Measurements from ENCODE around the gene LIF. TPM values are rescaled to one million over a fixed set of nuclear protein-coding genes. Genes with fewer than 3 reads are reported as not detected.

The LIF gene
- total RNA-seq, 4 donors from 2014 or later: 0.19 to 4.8 (median 1.6) TPM

DNA sequence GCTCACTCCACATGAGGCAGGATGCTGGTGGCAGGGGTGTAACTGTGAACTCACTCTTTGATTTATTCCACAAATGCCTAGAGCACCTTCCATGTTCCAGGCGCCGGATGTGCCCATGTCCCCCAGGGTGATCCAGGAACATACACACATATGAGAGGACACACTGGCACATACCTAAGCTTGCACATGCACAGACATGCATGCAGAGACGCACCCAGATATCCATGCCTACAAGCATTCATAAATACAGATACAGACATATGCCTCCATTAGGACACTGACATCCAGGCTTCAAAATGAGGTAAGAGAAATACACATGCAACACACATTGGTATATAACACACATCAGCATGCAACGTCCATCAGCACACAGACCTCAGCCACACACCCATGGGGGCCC, 15.6 kb upstream of the LIF start:
- WGBS: 88% methylated on average over 4 of the region's 4 CpGs
- Histone ChIP-seq H3K4me1 (peaks cover 5 to 14% (median 12%) of the 10 kb centered on the region in 4 donors), H3K4me3 (no peak overlapping the region), H3K9me3 (no peaks in the 10 kb centered on the region), H3K27me3 (peaks cover 0 to 4% (median 0%) of the 10 kb centered on the region in 4 donors), H3K36me3 (no peaks in the 10 kb centered on the region), H3K27ac (replicated peaks in 1 of 4) (no peak overlapping the region)
- DNase-seq (ENCODE audit: extremely low spot score): no peak
- intact Hi-C loops (cut with DNase I): loop anchor here (10.0 kb wide), 1 partner anchor 223 kb away; no protein-coding TSS in a partner anchor
- no peak for TF ChIP-seq EP300 (IDR thresholded peaks at IDR 0.05)
- no peak for TF ChIP-seq POLR2AphosphoS5 (IDR thresholded peaks at IDR 0.05)
- no peak for TF ChIP-seq POLR2A (IDR thresholded peaks at IDR 0.05; ENCODE audit: low read depth)
- TF ChIP-seq, protein P1, sequence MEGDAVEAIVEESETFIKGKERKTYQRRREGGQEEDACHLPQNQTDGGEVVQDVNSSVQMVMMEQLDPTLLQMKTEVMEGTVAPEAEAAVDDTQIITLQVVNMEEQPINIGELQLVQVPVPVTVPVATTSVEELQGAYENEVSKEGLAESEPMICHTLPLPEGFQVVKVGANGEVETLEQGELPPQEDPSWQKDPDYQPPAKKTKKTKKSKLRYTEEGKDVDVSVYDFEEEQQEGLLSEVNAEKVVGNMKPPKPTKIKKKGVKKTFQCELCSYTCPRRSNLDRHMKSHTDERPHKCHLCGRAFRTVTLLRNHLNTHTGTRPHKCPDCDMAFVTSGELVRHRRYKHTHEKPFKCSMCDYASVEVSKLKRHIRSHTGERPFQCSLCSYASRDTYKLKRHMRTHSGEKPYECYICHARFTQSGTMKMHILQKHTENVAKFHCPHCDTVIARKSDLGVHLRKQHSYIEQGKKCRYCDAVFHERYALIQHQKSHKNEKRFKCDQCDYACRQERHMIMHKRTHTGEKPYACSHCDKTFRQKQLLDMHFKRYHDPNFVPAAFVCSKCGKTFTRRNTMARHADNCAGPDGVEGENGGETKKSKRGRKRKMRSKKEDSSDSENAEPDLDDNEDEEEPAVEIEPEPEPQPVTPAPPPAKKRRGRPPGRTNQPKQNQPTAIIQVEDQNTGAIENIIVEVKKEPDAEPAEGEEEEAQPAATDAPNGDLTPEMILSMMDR (IDR thresholded peaks at IDR 0.05): no peak

DNA sequence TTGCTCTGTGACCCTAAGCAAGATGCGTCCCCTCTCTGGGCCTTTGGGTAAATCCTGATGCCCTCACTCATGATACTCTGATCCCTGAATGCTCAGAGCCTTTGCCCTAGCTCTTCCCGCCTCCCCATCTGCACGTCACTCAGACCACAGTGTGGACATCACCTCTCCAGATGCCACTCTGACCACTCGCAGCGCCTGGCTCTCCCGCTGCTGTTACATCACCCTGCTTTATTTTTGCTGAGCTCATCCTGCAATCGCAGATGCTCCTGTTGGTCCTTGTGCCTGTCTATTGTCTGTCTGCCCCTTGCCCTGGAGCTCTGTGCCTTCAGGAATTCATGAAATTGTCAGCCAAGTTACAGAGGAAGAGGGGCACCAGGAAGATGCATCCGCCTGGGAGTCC, 14.6 kb upstream of the LIF start:
- Histone ChIP-seq H3K36me3 (no peaks in the 10 kb centered on the region), H3K4me1 (peaks cover 9 to 17% (median 16%) of the 10 kb centered on the region in 4 donors), H3K27me3 (peaks cover 0 to 4% (median 0%) of the 10 kb centered on the region in 4 donors), H3K4me3 (no peak overlapping the region), H3K9me3 (no peaks in the 10 kb centered on the region), H3K27ac (replicated peaks in 1 of 4) (no peak overlapping the region)
- intact Hi-C loops (cut with DNase I): loop anchor here (10.0 kb wide), 1 partner anchor 224 kb away; no protein-coding TSS in a partner anchor
- TF ChIP-seq EP300 (IDR thresholded peaks at IDR 0.05) (no peak), POLR2A (IDR thresholded peaks at IDR 0.05; ENCODE audit: low read depth) (no peak), POLR2AphosphoS5 (IDR thresholded peaks at IDR 0.05) (no peak)
- TF ChIP-seq, protein P1 (IDR thresholded peaks at IDR 0.05): no peak
- no peak for DNase-seq (ENCODE audit: extremely low spot score)
- 71% methylated on average over 8 of the region's 8 CpGs for WGBS

DNA sequence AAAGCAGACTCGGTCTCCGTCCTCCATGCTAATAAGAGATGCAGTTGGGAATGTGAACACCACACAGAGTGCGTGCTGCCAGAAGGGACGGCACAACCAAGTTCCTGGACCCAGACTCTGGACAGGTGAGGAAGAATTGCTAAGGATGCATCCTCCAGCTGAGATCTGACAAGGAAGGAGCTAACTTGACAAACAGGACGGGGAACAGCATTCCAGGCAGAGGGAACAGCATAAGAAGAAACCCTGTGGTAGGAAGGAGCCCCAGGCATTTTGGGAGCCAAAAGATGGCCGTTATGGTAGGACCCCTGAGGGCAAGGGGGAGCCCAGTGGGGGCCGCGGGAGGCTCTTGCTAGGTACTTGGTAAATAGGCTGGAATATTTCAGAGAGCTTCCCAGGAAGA, 14.1 kb upstream of the LIF start:
- 84% methylated on average over 8 of the region's 8 CpGs for WGBS
- intact Hi-C loops (cut with DNase I): loop anchor here (10.0 kb wide), 1 partner anchor 224 kb away; no protein-coding TSS in a partner anchor
- H3K36me3 ChIP-seq: no peaks in the 10 kb centered on the region
- peaks cover 0 to 4% (median 0%) of the 10 kb centered on the region in 4 donors for H3K27me3 ChIP-seq
- H3K4me1 ChIP-seq: peaks cover 13 to 22% (median 21%) of the 10 kb centered on the region in 4 donors
- H3K4me3 ChIP-seq: no peak overlapping the region
- DNase-seq (ENCODE audit: extremely low spot score): no peak
- TF ChIP-seq POLR2AphosphoS5 (IDR thresholded peaks at IDR 0.05): no peak
- TF ChIP-seq POLR2A (IDR thresholded peaks at IDR 0.05; ENCODE audit: low read depth): no peak
- TF ChIP-seq, protein P1 (IDR thresholded peaks at IDR 0.05): no peak
- TF ChIP-seq EP300 (IDR thresholded peaks at IDR 0.05): no peak
- no peaks in the 10 kb centered on the region for H3K9me3 ChIP-seq
- H3K27ac ChIP-seq (replicated peaks in 1 of 4): no peak overlapping the region

DNA sequence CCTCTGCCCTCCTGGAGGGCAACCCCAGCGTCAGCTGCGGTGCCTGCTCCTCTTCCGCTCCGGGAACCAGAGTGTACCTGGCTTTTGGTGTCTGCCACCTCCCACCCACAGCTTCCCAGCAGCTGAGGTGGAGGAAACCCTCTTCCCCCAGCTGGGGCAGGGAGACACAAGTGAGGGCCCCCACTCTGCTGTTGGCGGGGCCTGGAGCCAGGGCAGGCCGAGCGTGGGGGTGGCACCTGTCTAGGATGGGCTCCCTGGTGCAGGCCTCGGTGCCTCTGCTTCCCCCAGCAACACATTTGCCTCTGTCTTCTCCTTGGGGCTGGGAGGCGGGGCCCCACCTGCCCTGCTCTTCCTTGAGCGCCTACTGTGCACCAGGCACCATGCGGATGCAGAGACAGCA, 13.7 kb upstream of the LIF start:
- no peak overlapping the region for H3K4me3 ChIP-seq
- DNase-seq (ENCODE audit: extremely low spot score): no peak
- intact Hi-C loops (cut with DNase I): loop anchor here (10.0 kb wide), 1 partner anchor 225 kb away; no protein-coding TSS in a partner anchor
- no peaks in the 10 kb centered on the region for H3K9me3 ChIP-seq
- H3K27ac ChIP-seq (replicated peaks in 1 of 4): no peak overlapping the region
- WGBS: no CpG with 5 or more reads among the region's 11 CpGs
- H3K36me3 ChIP-seq: no peaks in the 10 kb centered on the region
- peaks cover 0 to 4% (median 0%) of the 10 kb centered on the region in 4 donors for H3K27me3 ChIP-seq
- H3K4me1 ChIP-seq: peaks cover 13 to 22% (median 20%) of the 10 kb centered on the region in 4 donors
- TF ChIP-seq EP300 (IDR thresholded peaks at IDR 0.05): no peak
- TF ChIP-seq POLR2AphosphoS5 (IDR thresholded peaks at IDR 0.05): no peak
- TF ChIP-seq POLR2A (IDR thresholded peaks at IDR 0.05; ENCODE audit: low read depth): no peak

DNA sequence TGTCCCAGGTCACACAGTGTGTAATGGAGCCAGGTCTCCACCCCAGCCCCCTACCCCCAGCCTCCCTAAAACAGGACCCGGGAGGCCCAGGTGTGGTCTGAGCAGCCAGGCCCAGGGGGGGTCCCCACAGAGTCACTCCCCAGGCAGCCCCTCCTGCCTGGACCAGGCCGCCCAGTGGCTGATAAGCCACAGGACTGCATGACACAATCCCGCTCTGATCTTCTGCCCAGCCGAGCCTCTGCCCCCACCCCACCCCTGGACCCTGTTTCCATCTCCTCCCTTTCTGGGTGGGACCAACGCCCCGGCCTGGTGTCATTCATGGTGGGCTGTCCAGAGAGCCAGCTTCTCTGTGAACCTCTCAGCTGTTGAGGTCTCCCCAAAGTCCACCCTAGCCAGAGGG, 7.8 kb upstream of the LIF start:
- WGBS: 88% methylated on average over 5 of the region's 6 CpGs
- H3K4me1 ChIP-seq: peaks cover 24 to 36% (median 32%) of the 10 kb centered on the region in 4 donors
- peaks cover 0 to 21% (median 0%) of the 10 kb centered on the region in 4 donors for H3K27me3 ChIP-seq
- TF ChIP-seq POLR2A (IDR thresholded peaks at IDR 0.05; ENCODE audit: low read depth) (no peak), POLR2AphosphoS5 (IDR thresholded peaks at IDR 0.05) (no peak), EP300 (IDR thresholded peaks at IDR 0.05) (no peak)
- TF ChIP-seq, protein P1 (IDR thresholded peaks at IDR 0.05): no peak
- no peak overlapping the region for H3K4me3 ChIP-seq
- no peaks in the 10 kb centered on the region for H3K9me3 ChIP-seq
- no peaks in the 10 kb centered on the region for H3K36me3 ChIP-seq
- intact Hi-C loops (cut with DNase I): no loop called here
- no peak for DNase-seq (ENCODE audit: extremely low spot score)
- no peak overlapping the region for H3K27ac ChIP-seq (replicated peaks in 1 of 4)

All from esophagus muscularis mucosa (tissue), 4 donors.